ENCODE measurements around the gene ME3. TPM values are rescaled to one million over a fixed set of nuclear protein-coding genes. Genes with fewer than 3 reads are reported as not detected.

The ME3 gene
- total RNA-seq, 1 donor from 2014 or later: 0.92 TPM

DNA sequence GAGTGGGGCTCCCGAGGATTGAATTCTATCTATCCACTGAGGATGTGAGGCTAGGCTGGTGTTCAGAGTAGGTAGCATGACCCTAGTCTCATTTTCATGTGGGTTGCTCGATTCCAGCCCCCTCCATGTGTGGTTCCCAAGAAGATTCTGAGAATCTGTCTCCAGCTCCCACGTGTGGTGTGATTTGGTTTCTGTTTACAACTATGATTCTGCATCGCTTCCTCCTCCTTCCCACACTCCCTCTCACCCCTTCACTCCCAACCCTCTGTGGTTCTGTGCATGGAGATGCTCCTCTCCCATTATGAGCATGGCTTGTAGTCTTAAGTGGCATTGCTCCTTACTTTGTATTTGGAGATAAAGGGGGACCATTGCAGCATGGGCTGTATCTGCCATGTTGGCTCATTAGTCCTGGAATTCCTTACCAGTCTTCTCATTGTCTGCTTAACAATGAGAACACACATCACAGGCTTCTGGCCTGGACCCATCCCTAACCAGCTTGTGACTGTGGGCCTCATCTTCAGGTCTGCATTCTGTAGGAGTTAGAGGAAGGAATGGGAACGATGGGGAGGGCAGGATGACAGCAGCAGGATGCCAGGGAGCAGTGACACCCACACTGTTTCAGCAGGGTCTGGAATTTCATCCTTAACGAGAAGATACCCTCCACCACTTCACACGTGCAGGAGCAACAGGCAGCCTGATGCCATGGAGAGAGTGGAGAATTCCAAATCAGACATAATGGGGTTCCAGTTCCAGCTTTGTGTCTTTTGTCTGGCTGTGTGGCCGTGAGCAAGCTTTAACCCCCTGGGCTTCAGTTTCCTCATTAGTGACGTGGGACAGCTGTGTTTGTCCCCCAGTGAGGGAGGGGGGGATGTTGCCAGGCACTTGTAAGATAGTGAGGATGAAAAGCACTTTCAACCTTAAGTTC lies 211.7 kb downstream of the ME3 start:
- no peak overlapping the region for H3K4me3 Mint-ChIP-seq (ENCODE audit: unreplicated experiment)
- H3K9me3 Mint-ChIP-seq (ENCODE audit: unreplicated experiment): no peaks in the 10 kb centered on the region
- H3K27ac Mint-ChIP-seq (ENCODE audit: unreplicated experiment): no peak overlapping the region
- no peaks in the 10 kb centered on the region for H3K27me3 Mint-ChIP-seq (ENCODE audit: unreplicated experiment)
- no peaks in the 10 kb centered on the region for H3K36me3 Mint-ChIP-seq (ENCODE audit: low read depth, unreplicated experiment)
- no peak for DNase-seq (ENCODE audit: low spot score)
- TF ChIP-seq, protein P1, sequence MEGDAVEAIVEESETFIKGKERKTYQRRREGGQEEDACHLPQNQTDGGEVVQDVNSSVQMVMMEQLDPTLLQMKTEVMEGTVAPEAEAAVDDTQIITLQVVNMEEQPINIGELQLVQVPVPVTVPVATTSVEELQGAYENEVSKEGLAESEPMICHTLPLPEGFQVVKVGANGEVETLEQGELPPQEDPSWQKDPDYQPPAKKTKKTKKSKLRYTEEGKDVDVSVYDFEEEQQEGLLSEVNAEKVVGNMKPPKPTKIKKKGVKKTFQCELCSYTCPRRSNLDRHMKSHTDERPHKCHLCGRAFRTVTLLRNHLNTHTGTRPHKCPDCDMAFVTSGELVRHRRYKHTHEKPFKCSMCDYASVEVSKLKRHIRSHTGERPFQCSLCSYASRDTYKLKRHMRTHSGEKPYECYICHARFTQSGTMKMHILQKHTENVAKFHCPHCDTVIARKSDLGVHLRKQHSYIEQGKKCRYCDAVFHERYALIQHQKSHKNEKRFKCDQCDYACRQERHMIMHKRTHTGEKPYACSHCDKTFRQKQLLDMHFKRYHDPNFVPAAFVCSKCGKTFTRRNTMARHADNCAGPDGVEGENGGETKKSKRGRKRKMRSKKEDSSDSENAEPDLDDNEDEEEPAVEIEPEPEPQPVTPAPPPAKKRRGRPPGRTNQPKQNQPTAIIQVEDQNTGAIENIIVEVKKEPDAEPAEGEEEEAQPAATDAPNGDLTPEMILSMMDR (IDR thresholded peaks at IDR 0.05; ENCODE audit: unreplicated experiment): no peak
- H3K4me1 Mint-ChIP-seq (ENCODE audit: unreplicated experiment): peaks cover 32% of the 10 kb centered on the region

DNA sequence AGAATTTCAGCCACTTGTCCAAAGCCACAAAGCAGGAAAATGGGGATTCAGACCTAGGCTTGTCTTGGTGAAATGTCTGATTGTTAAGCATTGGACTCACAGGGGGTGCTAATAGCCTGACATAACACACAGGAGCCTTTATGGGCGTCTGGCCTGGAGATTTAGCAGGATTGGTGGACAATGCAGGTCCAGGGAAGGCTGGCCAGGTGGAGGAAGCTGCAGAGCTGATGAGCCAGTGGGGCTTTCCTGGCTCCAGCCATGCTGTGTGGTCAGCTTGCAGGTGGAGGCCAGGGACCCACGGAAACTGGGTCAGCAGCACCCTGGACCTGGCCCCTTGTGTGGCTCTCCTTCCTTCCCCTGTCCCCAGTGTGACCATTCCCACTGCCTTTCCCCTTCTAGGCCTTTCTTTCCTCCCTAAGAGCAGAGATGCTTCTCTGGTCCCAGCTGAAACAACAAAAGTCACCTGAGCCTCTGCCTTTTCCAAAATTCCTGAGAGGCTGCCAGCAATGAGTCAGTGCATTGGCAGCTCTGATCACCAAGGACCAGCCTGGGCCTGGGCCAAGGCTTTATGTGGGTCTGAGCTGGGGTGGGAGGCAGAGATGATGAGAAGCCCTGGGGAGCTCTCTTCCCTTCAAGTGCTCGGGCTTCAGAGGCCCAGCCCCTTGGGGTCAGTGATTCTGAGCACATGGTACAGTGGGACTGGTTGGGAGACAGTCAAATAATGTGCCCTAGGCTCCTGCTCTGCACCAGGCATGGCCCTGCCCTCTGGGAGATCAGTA lies 212.5 kb downstream of the ME3 start:
- peaks cover 32% of the 10 kb centered on the region for H3K4me1 Mint-ChIP-seq (ENCODE audit: unreplicated experiment)
- no peaks in the 10 kb centered on the region for H3K36me3 Mint-ChIP-seq (ENCODE audit: low read depth, unreplicated experiment)
- no peaks in the 10 kb centered on the region for H3K9me3 Mint-ChIP-seq (ENCODE audit: unreplicated experiment)

DNA sequence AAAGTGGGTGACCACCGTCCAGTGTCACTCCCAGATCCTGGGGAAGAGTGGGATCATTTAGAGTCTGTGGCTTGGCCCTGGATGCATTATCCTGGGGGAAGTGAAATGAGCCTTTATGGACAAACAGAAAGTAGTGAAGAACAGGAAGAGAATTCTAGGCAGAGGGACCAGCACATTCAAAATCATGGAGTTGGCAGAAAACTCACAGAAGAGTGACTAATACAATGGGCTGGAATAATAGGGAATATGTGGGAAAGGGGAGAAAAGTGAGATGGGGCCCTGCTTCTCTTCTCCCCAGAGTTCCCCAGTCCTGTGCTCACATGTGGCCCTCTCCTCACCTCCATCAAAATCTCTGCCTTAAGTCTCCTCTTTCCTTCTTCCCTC lies 213.4 kb downstream of the ME3 start:
- peaks cover 32% of the 10 kb centered on the region for H3K4me1 Mint-ChIP-seq (ENCODE audit: unreplicated experiment)
- H3K27me3 Mint-ChIP-seq (ENCODE audit: unreplicated experiment): no peaks in the 10 kb centered on the region
- no peak overlapping the region for H3K27ac Mint-ChIP-seq (ENCODE audit: unreplicated experiment)
- H3K36me3 Mint-ChIP-seq (ENCODE audit: low read depth, unreplicated experiment): no peaks in the 10 kb centered on the region
- H3K4me3 Mint-ChIP-seq (ENCODE audit: unreplicated experiment): no peak overlapping the region
- no peak for DNase-seq (ENCODE audit: low spot score)
- no peaks in the 10 kb centered on the region for H3K9me3 Mint-ChIP-seq (ENCODE audit: unreplicated experiment)
- TF ChIP-seq, protein P1 (IDR thresholded peaks at IDR 0.05; ENCODE audit: unreplicated experiment): no peak

More for the DNA sequence above, 212.5 kb downstream of the ME3 start:
- no peak overlapping the region for H3K27ac Mint-ChIP-seq (ENCODE audit: unreplicated experiment)
- H3K27me3 Mint-ChIP-seq (ENCODE audit: unreplicated experiment): no peaks in the 10 kb centered on the region
- DNase-seq (ENCODE audit: low spot score): no peak
- H3K4me3 Mint-ChIP-seq (ENCODE audit: unreplicated experiment): no peak overlapping the region
- TF ChIP-seq, protein P1 (IDR thresholded peaks at IDR 0.05; ENCODE audit: unreplicated experiment): no peak

DNA sequence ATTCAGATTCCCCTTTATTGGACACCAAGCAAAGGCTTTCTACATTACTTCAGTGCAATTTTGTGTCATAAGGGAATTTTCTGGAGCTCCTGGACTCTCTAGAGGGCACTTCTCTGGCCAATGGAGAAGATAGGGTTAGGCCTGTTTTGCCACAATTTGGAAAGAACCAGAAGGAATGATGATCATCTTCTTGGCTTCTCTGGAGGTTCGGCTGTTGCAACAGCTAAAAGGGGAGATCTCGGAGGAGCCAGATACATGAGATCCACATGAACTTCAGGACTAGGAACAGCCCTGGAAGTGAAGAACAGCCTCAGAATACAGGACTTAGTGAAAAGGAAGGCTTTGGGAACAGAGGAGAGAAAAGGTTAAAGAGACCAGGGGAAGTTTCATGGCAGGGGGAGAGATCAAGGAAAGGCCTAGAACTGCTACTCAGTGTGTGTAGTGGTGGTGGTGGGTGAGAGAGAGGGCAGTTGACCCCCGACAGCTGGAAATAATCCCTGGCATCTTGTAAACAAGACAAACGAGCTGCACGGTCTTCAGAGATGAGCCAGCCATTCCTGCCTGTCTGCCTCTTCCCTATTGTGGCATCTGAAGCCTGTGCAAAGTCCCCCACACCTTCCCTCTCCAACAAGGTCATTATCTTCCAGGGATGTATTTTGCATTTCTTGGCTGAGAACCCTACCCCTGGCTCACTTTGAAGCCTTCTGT lies 214.0 kb downstream of the ME3 start:
- TF ChIP-seq, protein P1 (IDR thresholded peaks at IDR 0.05; ENCODE audit: unreplicated experiment): no peak
- Mint-ChIP-seq H3K27ac (ENCODE audit: unreplicated experiment) (peak overlapping the region; percentile 12), H3K9me3 (ENCODE audit: unreplicated experiment) (no peaks in the 10 kb centered on the region), H3K27me3 (ENCODE audit: unreplicated experiment) (peaks cover 1% of the 10 kb centered on the region), H3K4me1 (ENCODE audit: unreplicated experiment) (peaks cover 32% of the 10 kb centered on the region), H3K36me3 (ENCODE audit: low read depth, unreplicated experiment) (no peaks in the 10 kb centered on the region), H3K4me3 (ENCODE audit: unreplicated experiment) (no peak overlapping the region)
- DNase-seq (ENCODE audit: low spot score): no peak

Measured in endothelial cell (in vitro differentiated cells).